Fibroblast of lung (primary cell): ENCODE results near the gene ADAM33. TPM values are rescaled to one million over a fixed set of nuclear protein-coding genes. Genes with fewer than 3 reads are reported as not detected.

Source experiments
- DNase-seq, 2 donors: peaks; one replicate each; pipeline versions ENCODE4 v3.0.0 to v3.0.0-alpha.2; 2010; ENCODE audit warnings: low read depth in 2 of 2
- H2AFZ ChIP-seq: 2 replicates; pipeline ENCODE4 v1.5.1; 2012; ENCODE audit warnings: low read length, control low read depth, inconsistent platforms
- H3K27ac ChIP-seq: 2 replicates; pipeline ENCODE4 v1.5.1; 2011; ENCODE audit warnings: low read length, control low read depth; ENCODE audit not compliant: insufficient read depth
- H3K27me3 ChIP-seq: 2 replicates; pipeline ENCODE4 v1.5.1; 2011; ENCODE audit warnings: mild to moderate bottlenecking, low read length; ENCODE audit not compliant: control insufficient read depth, insufficient read depth
- H3K36me3 ChIP-seq: 2 replicates; pipeline ENCODE4 v1.5.1; 2011; ENCODE audit warnings: low read length; ENCODE audit not compliant: control insufficient read depth, insufficient read depth
- H3K4me1 ChIP-seq: 2 replicates; pipeline ENCODE4 v1.5.1; 2011; ENCODE audit warnings: low read length; ENCODE audit not compliant: control insufficient read depth, insufficient read depth; ENCODE audit errors: extremely low read depth
- H3K4me2 ChIP-seq: 2 replicates; pipeline ENCODE4 v1.5.1; 2011; ENCODE audit warnings: low read length, control low read depth; ENCODE audit not compliant: insufficient read depth; ENCODE audit errors: extremely low read depth
- H3K4me3 ChIP-seq, 4 experiments: fragments of 200-600 bp in 1 of 4; sonication (generic) in 1 of 4; replicated peaks in 1 of 4; 2 replicates each; pipeline ENCODE4 v1.5.1; 2011 to 2016; ENCODE audit warnings: low read length in 4 of 4, low read depth in 3 of 4, mild to moderate bottlenecking in 3 of 4, control low read depth in 2 of 4, inconsistent platforms in 1 of 4, mixed read lengths in 1 of 4; ENCODE audit not compliant: insufficient read depth in 1 of 4; ENCODE audit errors: control extremely low read depth in 1 of 4
- H3K79me2 ChIP-seq: 2 replicates; pipeline ENCODE4 v1.5.1; 2012; ENCODE audit warnings: mild to moderate bottlenecking, low read length, inconsistent platforms; ENCODE audit not compliant: control insufficient read depth, insufficient read depth
- H3K9ac ChIP-seq: 2 replicates; pipeline ENCODE4 v1.5.1; 2011; ENCODE audit warnings: mild to moderate bottlenecking, low read length, control low read depth; ENCODE audit not compliant: insufficient read depth
- H3K9me3 ChIP-seq: 2 replicates; pipeline ENCODE4 v1.5.1; 2012; ENCODE audit warnings: low read depth, low read length; ENCODE audit not compliant: control insufficient read depth, insufficient read depth
- H4K20me1 ChIP-seq: 2 replicates; pipeline ENCODE4 v1.5.1; 2011; ENCODE audit warnings: low read length; ENCODE audit not compliant: control insufficient read depth, insufficient read depth; ENCODE audit errors: extremely low read depth
- CTCF ChIP-seq, 2 donors: IDR thresholded peaks in 1 of 2; conservative IDR thresholded peaks in 1 of 2; 1 replicate in 1 of 2; 2 replicates in 1 of 2; pipeline ENCODE4 v1.5.1; 2011 to 2012; ENCODE audit warnings: low read length in 2 of 2, control low read depth in 1 of 2, inconsistent platforms in 1 of 2, low read depth in 1 of 2, mild to moderate bottlenecking in 1 of 2
- EZH2 ChIP-seq: IDR thresholded peaks from 2 replicates; pipeline ENCODE4 v1.5.1; 2012; ENCODE audit warnings: low read length, control low read depth, mild to moderate bottlenecking; ENCODE audit errors: missing control alignments
- polyA plus RNA-seq, 2 donors: library from polyadenylated mRNA; depleted of rRNA in 1 of 2; stranded (reverse) in 1 of 2; unstranded in 1 of 2; fragments of >200 nt; gene quantifications; 2 replicates each; pipeline ENCODE4 v1.2.1, GENCODE V29; 2011 to 2012; ENCODE audit warnings: missing spikeins in 1 of 2
- total RNA-seq: library from RNA; depleted of rRNA; stranded (reverse); fragments of >200 nt; gene quantifications from 2 replicates; pipeline ENCODE4 v1.2.1, GENCODE V29; 2014

ADAM33 gene
- total and polyA plus RNA-seq, 2 donors (not counting 1 experiment from before 2014, with no cell fraction given): 29.4 to 67.9 TPM

GRCh38 chr20:3629893-3630292, 51.9 kb downstream of the ADAM33 start:
- DNase-seq: peak in 1 of 2 donors; percentile 8
- no peak overlapping the region for H3K4me2 ChIP-seq
- H3K27me3 ChIP-seq: no peaks in the 10 kb centered on the region
- H3K4me3 ChIP-seq: no peak overlapping the region
- no peaks in the 10 kb centered on the region for H3K9me3 ChIP-seq
- H3K27ac ChIP-seq: no peak overlapping the region
- H3K79me2 ChIP-seq: no peaks in the 10 kb centered on the region
- H4K20me1 ChIP-seq: no peaks in the 10 kb centered on the region
- no peak for TF ChIP-seq CTCF (conservative IDR thresholded peaks at IDR 0.05 in 1 of 2, IDR thresholded peaks at IDR 0.05 in 1 of 2; ENCODE audit: low read depth in 1 of 2, low read length in 2 of 2)
- no peak for TF ChIP-seq EZH2
- no peaks in the 10 kb centered on the region for H3K36me3 ChIP-seq
- no peaks in the 10 kb centered on the region for H3K4me1 ChIP-seq
- no peak overlapping the region for H2AFZ ChIP-seq
- H3K9ac ChIP-seq: no peak overlapping the region

GRCh38 chr20:3628502-3629314, 53.1 kb downstream of the ADAM33 start:
- Histone ChIP-seq H3K4me3 (no peak overlapping the region), H4K20me1 (no peaks in the 10 kb centered on the region)

GRCh38 chr20:3627476-3627875, 54.3 kb downstream of the ADAM33 start:
- H3K9me3 ChIP-seq: no peaks in the 10 kb centered on the region
- no peaks in the 10 kb centered on the region for H3K27me3 ChIP-seq
- no peak for DNase-seq
- no peaks in the 10 kb centered on the region for H4K20me1 ChIP-seq
- no peak overlapping the region for H3K9ac ChIP-seq
- no peak overlapping the region for H3K4me3 ChIP-seq
- H3K36me3 ChIP-seq: no peaks in the 10 kb centered on the region
- no peak overlapping the region for H3K4me2 ChIP-seq
- no peaks in the 10 kb centered on the region for H3K79me2 ChIP-seq
- no peak overlapping the region for H2AFZ ChIP-seq
- no peak overlapping the region for H3K27ac ChIP-seq
- H3K4me1 ChIP-seq: no peaks in the 10 kb centered on the region
- TF ChIP-seq EZH2 (no peak), CTCF (conservative IDR thresholded peaks at IDR 0.05 in 1 of 2, IDR thresholded peaks at IDR 0.05 in 1 of 2; ENCODE audit: low read depth in 1 of 2, low read length in 2 of 2) (no peak)

More at GRCh38 chr20:3628502-3629314, 53.1 kb downstream of the ADAM33 start:
- H3K36me3 ChIP-seq: no peaks in the 10 kb centered on the region
- no peaks in the 10 kb centered on the region for H3K79me2 ChIP-seq
- H3K27ac ChIP-seq: no peak overlapping the region
- no peaks in the 10 kb centered on the region for H3K9me3 ChIP-seq
- H2AFZ ChIP-seq: no peak overlapping the region
- TF ChIP-seq EZH2: no peak
- TF ChIP-seq CTCF (conservative IDR thresholded peaks at IDR 0.05 in 1 of 2, IDR thresholded peaks at IDR 0.05 in 1 of 2; ENCODE audit: low read depth in 1 of 2, low read length in 2 of 2): no peak
- H3K27me3 ChIP-seq: no peaks in the 10 kb centered on the region
- H3K4me2 ChIP-seq: no peak overlapping the region
- H3K9ac ChIP-seq: no peak overlapping the region
- no peak for DNase-seq
- no peaks in the 10 kb centered on the region for H3K4me1 ChIP-seq
